GM12865 (cell line): ENCODE data around the gene RAB23.

Source experiments
- DNase-seq: peaks from one replicate; pipeline ENCODE4 v3.0.0; 2010; ENCODE audit warnings: low read depth
- H3K4me3 ChIP-seq: 2 replicates; pipeline ENCODE4 v1.5.1; 2011; ENCODE audit warnings: mild to moderate bottlenecking, low read depth, low read length, control low read depth
- TF ChIP-seq, protein P1 (sequence below): IDR thresholded peaks from 2 replicates; pipeline ENCODE4 v1.5.1; 2011; ENCODE audit warnings: low read length, control low read depth, low read depth, inconsistent platforms; ENCODE audit not compliant: insufficient read depth; ENCODE audit errors: missing control alignments

The RAB23 gene

DNA sequence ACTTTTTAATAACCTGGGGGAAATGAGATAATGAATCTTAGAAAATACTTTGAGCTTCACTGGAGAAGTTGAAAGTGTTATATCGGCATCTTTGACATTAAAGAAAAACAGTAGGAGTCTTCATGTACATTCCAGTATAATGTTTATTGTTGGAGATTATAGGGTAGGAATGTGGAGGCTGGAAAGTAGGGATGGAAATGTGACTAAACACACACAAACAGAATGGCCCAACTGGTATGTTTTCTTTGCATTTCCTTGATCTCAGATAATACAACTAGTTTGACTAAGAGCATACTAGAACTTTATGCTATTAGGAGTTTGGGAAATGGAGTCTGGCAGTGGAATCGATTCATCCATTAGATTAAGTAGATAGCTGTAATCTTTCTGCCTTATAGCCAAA is 60.1 kb downstream of the RAB23 start:
- TF ChIP-seq, protein P1, sequence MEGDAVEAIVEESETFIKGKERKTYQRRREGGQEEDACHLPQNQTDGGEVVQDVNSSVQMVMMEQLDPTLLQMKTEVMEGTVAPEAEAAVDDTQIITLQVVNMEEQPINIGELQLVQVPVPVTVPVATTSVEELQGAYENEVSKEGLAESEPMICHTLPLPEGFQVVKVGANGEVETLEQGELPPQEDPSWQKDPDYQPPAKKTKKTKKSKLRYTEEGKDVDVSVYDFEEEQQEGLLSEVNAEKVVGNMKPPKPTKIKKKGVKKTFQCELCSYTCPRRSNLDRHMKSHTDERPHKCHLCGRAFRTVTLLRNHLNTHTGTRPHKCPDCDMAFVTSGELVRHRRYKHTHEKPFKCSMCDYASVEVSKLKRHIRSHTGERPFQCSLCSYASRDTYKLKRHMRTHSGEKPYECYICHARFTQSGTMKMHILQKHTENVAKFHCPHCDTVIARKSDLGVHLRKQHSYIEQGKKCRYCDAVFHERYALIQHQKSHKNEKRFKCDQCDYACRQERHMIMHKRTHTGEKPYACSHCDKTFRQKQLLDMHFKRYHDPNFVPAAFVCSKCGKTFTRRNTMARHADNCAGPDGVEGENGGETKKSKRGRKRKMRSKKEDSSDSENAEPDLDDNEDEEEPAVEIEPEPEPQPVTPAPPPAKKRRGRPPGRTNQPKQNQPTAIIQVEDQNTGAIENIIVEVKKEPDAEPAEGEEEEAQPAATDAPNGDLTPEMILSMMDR, result no peak
- no peak overlapping the region for H3K4me3 ChIP-seq
- no peak for DNase-seq

DNA sequence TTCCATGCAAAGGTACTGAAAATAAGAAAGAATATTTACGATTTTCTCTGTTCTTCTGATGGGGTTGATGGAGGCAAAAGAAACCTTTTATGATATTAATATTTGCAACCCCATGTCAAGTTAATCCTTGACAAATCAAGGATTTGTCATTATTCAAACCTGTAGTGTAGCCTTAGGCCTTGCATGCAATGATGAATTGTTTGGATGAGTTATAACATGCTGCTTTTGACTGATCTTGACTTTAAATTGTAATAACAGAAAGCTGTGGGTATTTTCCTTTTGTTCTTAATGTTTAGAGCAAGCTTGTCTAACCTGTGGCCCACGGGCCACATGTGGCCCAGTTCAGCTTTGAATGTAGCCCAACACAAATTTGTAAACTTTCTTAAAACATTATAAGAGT is 63.0 kb downstream of the RAB23 start:
- TF ChIP-seq, protein P1, result no peak
- no peak overlapping the region for H3K4me3 ChIP-seq
- DNase-seq, result no peak

DNA sequence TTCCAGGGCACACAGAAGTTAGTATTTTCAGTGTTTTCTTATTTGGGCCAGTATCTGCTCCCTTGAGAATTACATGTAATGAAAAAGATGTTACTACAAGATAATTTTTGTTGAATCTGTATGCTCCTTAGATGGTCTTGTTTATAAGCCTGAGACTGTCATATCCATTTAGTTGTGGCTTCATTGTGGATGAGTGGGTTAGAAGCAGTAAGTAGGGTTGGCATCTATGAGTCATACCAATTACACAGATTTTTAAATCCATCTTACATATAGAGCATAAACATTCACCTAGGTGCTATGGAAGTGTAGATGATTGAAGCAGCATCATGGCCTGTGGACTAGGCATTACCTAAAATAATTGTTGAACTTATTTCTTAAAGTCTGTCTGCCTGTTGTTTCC is 63.4 kb downstream of the RAB23 start:
- TF ChIP-seq, protein P1, result no peak
- DNase-seq, result no peak
- no peak overlapping the region for H3K4me3 ChIP-seq

DNA sequence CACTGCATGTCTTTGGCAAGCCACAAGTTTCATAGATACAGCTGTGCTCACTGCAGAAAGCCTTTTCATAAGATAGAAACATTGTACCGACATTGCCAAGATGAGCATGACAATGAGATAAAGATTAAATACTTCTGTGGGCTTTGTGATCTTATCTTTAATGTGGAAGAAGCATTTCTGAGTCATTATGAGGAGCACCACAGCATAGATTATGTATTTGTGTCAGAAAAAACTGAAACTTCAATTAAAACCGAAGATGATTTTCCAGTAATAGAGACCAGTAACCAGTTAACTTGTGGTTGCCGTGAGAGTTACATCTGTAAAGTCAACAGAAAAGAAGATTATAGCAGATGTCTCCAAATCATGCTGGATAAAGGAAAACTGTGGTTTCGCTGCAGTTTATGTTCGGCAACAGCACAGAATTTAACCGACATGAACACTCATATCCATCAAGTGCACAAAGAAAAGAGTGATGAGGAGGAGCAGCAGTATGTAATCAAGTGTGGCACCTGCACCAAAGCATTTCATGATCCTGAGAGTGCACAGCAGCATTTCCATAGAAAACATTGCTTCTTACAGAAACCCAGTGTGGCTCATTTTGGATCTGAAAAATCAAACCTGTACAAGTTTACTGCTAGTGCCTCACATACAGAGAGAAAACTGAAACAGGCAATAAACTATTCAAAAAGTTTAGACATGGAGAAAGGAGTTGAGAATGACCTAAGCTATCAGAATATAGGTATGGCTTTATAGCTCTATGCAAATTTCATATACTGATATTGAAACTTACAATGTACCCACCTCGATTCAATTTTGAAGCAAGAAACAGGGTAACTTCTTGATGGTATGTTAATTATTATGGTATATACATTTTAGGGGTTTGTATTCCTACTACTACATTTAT is 73.9 kb downstream of the RAB23 start:
- TF ChIP-seq, protein P1, result no peak
- no peak overlapping the region for H3K4me3 ChIP-seq
- DNase-seq, result no peak

DNA sequence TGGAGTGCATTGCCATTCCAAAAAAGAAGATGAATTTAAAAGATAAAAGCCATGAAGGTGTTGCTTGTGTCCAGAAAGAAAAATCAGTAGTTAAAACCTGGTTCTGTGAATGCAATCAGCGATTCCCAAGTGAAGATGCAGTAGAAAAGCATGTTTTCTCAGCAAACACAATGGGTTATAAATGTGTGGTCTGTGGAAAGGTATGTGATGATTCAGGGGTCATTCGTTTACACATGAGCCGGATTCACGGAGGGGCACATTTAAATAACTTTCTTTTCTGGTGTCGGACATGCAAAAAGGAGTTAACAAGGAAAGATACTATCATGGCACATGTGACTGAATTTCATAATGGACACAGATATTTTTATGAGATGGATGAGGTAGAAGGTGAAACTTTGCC is 74.7 kb downstream of the RAB23 start:
- DNase-seq, result no peak
- TF ChIP-seq, protein P1, result no peak
- no peak overlapping the region for H3K4me3 ChIP-seq

DNA sequence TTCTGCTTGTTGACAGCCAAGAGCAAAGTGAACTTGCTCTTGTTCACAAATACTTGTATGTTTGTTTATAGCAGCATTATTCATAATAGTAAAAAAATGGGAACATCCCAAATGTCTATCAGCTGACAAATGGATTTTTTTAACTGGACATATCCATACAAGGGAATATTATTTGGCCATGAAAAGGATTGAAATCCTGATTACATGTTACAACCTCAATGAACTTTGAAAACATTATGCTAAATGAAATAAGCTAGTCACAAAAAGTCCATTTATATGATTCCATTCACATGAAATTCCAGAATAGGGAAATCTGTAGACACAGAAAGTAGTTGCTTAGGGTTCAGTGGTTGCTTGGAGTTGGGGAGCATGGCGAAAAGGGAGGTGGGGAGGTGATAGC is 78.4 kb downstream of the RAB23 start:
- DNase-seq, result no peak
- TF ChIP-seq, protein P1, result no peak
- H3K4me3 ChIP-seq, result no peak overlapping the region

DNA sequence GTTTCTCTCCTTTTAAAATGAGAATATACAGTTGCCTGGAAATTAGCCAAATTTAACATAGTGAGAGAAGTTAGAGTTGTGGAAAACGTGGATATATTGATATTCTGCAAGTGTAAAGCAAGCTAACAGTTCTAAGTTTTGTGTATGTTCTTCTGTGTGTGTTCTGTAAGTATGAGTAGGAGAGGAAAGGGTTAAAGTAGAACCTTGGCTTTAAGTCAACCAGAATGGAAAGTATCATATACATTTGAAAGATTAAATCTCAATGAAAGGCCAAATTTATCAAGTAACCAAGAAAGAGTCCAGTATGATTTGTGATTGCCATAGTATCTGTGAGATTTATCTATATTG is 80.0 kb downstream of the RAB23 start:
- no peak for DNase-seq
- H3K4me3 ChIP-seq, result no peak overlapping the region
- TF ChIP-seq, protein P1, result no peak
